HepG2 (cell line): ENCODE measurements around the gene FKBP5. TPM values are rescaled to one million over a fixed set of nuclear protein-coding genes. Genes with fewer than 3 reads are reported as not detected.
"Not testable (repeated sequence)": the region's sequence is repeated elsewhere in the genome, so short reads cannot be mapped to it uniquely, and the experiment has no call there.

Experiments used
- ATAC-seq: fragments of 200-7000 bp; cut with Tn5 transposase; 3 replicates; pipeline ENCODE4 v1.9.1; 2020; ENCODE audit warnings: mild to moderate bottlenecking, moderate library complexity
- BruUV-seq: library from RNA; stranded (reverse); fragments of 400-500 nt; replicated peaks from 2 replicates; lab custom pipeline; 2021; lab: Mats Ljungman, UMichigan
- CTCF ChIA-PET: fragments of 300-600 bp; formaldehyde crosslinking; extraction: SDS; loops from one replicate; lab custom pipeline; 2021; ENCODE audit warnings: low total read pairs, inconsistent platforms, low intra/inter-chr PET ratio; lab: Yijun Ruan, JAX
- POLR2A ChIA-PET: fragments of 350-600 bp; sonication (Branson Sonifier 250); formaldehyde crosslinking; loops from one replicate; lab custom pipeline; 2020; ENCODE audit warnings: antibody characterized with exemption, inconsistent platforms; lab: Yijun Ruan, JAX
- DNase-seq: peaks from one replicate; pipeline ENCODE4 v3.0.0-alpha.2; 2015; ENCODE audit warnings: low spot score
- FAIRE-seq: peaks from 3 replicates; lab custom pipeline; 2011; peaks lifted over from hg19 to GRCh38; lab: Jason Lieb, UNC
- H2AFZ ChIP-seq: one replicate; pipeline ENCODE4 v1.6.1; 2011; ENCODE audit warnings: low read length, inconsistent platforms
- H3K27ac ChIP-seq: fragments of 300-600 bp; 3 replicates; pipeline ENCODE4 v1.8.0; 2011; ENCODE audit warnings: mixed run types, mild to moderate bottlenecking, mixed read lengths, low read length, inconsistent platforms; ENCODE audit not compliant: insufficient read depth; ENCODE audit errors: extremely low read length
- H3K27me3 ChIP-seq, 2 experiments: fragments of 200-600 bp in 1 of 2; 2 replicates in 1 of 2; 3 replicates in 1 of 2; pipeline versions ENCODE4 v1.6.0 to v1.8.0; 2011; ENCODE audit warnings: low read length in 2 of 2, mild to moderate bottlenecking in 2 of 2, moderate library complexity in 2 of 2, inconsistent platforms in 1 of 2; ENCODE audit not compliant: insufficient read depth in 2 of 2, control insufficient read depth in 1 of 2
- H3K36me3 ChIP-seq, 2 experiments: fragments of 200-600 bp in 1 of 2; replicated peaks in 1 of 2; 2 replicates in 1 of 2; 3 replicates in 1 of 2; pipeline versions ENCODE4 v1.5.1 to v1.8.0; 2011; ENCODE audit warnings: low read length in 2 of 2, inconsistent platforms in 1 of 2; ENCODE audit not compliant: insufficient read depth in 2 of 2, control insufficient read depth in 1 of 2
- H3K4me1 ChIP-seq: 2 replicates; pipeline ENCODE4 v1.5.1; 2012; ENCODE audit warnings: low read length, inconsistent platforms; ENCODE audit not compliant: insufficient read depth
- H3K4me2 ChIP-seq: 2 replicates; pipeline ENCODE4 v1.6.0; 2011; ENCODE audit warnings: low read depth, low read length, inconsistent platforms
- H3K4me3 ChIP-seq, 3 experiments: fragments of 200-600 bp in 1 of 3; sonication (generic), shearing (Covaris generic) in 1 of 3; replicated peaks in 1 of 3; 2 replicates each; pipeline ENCODE4 v1.5.1; 2011 to 2016; ENCODE audit warnings: low read length in 3 of 3, inconsistent platforms in 2 of 3, low read depth in 2 of 3, mild to moderate bottlenecking in 2 of 3, control low read depth in 1 of 3, mixed read lengths in 1 of 3; ENCODE audit not compliant: insufficient read depth in 1 of 3
- H3K79me2 ChIP-seq: one replicate; pipeline ENCODE4 v1.6.1; 2011; ENCODE audit warnings: low read length, inconsistent platforms; ENCODE audit not compliant: insufficient read depth
- H3K9ac ChIP-seq: 2 replicates; pipeline ENCODE4 v1.6.0; 2011; ENCODE audit warnings: mild to moderate bottlenecking, low read depth, low read length, inconsistent platforms; ENCODE audit not compliant: insufficient read depth
- H3K9me3 ChIP-seq: 2 replicates; pipeline ENCODE4 v1.5.1; 2012; ENCODE audit warnings: mild to moderate bottlenecking, low read length
- H4K20me1 ChIP-seq: 2 replicates; pipeline ENCODE4 v1.6.0; 2011; ENCODE audit warnings: inconsistent platforms, mild to moderate bottlenecking, low read length, moderate library complexity; ENCODE audit not compliant: insufficient read depth
- TEAD3 ChIP-seq: optimal IDR thresholded peaks from 2 replicates; pipeline ENCODE3; 2016; ENCODE audit warnings: borderline replicate concordance
- WGBS: methylation state at CpG from one replicate; pipeline ENCODE4 v1.1.6; 2017; ENCODE audit warnings: low lambda C conversion rate; 5-methylcytosine and 5-hydroxymethylcytosine counted together
- in situ Hi-C: cut with HindIII; loops from 2 replicates; pipeline ENCODE4 v1.10.0; 2017; ENCODE audit warnings: low pct_unique_long_range_greater_than_20kb; ENCODE audit not compliant: extremely low pct_ligation_motif_present
- intact Hi-C: fragments of 100-400 bp; cut with micrococcal nuclease; formaldehyde crosslinking; loops from one replicate; pipeline ENCODE4 v1.10.0; 2022; ENCODE audit not compliant: unreplicated experiment
- polyA plus RNA-seq, 8 experiments: library from polyadenylated mRNA; depleted of rRNA in 3 of 8; stranded (reverse) in 7 of 8; unstranded in 1 of 8; fragments of >200 nt; fragmentation: Illumina TruSeq in 4 of 8; extraction: Trizol in 4 of 8; gene quantifications; 2 replicates each; pipeline versions ENCODE4 v1.2.1 to v1.2.3, GENCODE V29; 2011 to 2016; ENCODE audit warnings: low read depth in 4 of 8, missing spikeins in 1 of 8, mixed read lengths in 1 of 8; ENCODE audit not compliant: insufficient read depth in 1 of 8
- total RNA-seq, 5 experiments: library from RNA; depleted of rRNA; stranded (reverse); fragments of >200 nt; fragmentation: Illumina TruSeq; extraction: Trizol; gene quantifications; 2 replicates each; pipeline ENCODE4 v1.2.3, GENCODE V29; 2016; ENCODE audit warnings: low read depth in 1 of 5
- TF ChIP-seq, protein P1 (sequence below): sonication (generic); formaldehyde crosslinking; IDR thresholded peaks from 2 replicates; pipeline ENCODE4 v1.8.0; 2022; ENCODE audit warnings: mild to moderate bottlenecking, missing genetic modification reagents, moderate library complexity

FKBP5 gene
- total and polyA plus RNA-seq, 2 of the 13 experiments (the other 11 are each of a cell fraction or from before 2014, with no cell fraction given), result 8.0 to 17.4 TPM

DNA sequence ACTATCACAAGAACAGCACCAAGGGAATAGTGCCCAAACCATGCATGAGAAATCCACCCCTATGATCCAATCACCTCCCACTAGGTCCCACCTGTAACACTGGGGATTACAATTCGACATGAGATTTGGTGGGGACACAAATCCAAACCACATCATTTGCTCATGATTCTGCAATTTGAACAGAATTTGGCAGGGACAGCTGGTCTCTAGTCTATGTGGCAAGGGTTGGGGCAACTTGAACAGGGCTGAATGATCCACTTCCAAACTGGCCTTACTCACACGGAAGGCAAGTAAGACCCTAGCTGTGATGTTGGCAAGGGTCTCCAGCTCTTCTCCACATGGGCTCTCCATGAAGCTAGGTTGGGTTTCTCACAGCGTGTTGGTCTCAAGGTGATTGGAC, 10.1 kb upstream of the FKBP5 start:
- H3K36me3 ChIP-seq, result no peaks in the 10 kb centered on the region
- ATAC-seq, result no peak; the same call in 2 of the 3 replicates
- 39% methylated on average over 3 of the region's 3 CpGs for WGBS
- no peak overlapping the region for H3K4me2 ChIP-seq
- no peak for DNase-seq
- H3K4me3 ChIP-seq, result no peak overlapping the region
- CTCF ChIA-PET, result no interaction called here
- H3K9ac ChIP-seq, result no peak overlapping the region
- no peak for FAIRE-seq
- intact Hi-C loops, result no loop called here
- no peak overlapping the region for H2AFZ ChIP-seq
- no peaks in the 10 kb centered on the region for H3K9me3 ChIP-seq
- no peaks in the 10 kb centered on the region for H4K20me1 ChIP-seq
- no peak overlapping the region for H3K27ac ChIP-seq
- no peaks in the 10 kb centered on the region for H3K79me2 ChIP-seq
- no peaks in the 10 kb centered on the region for H3K27me3 ChIP-seq
- TF ChIP-seq, protein P1, sequence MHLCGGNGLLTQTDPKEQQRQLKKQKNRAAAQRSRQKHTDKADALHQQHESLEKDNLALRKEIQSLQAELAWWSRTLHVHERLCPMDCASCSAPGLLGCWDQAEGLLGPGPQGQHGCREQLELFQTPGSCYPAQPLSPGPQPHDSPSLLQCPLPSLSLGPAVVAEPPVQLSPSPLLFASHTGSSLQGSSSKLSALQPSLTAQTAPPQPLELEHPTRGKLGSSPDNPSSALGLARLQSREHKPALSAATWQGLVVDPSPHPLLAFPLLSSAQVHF (CRISPR knock-in tag), result no peak
- in situ Hi-C loops, result no loop called here
- POLR2A ChIA-PET, result interaction anchor here (1.0 kb wide), 1 partner anchor 21 kb away, joined by 3 read pairs; no protein-coding TSS in a partner anchor
- no peaks in the 10 kb centered on the region for H3K4me1 ChIP-seq
- BruUV-seq, result no TSS peak

GRCh38 chr6:35698430-35698829, 9.7 kb upstream of the FKBP5 start:
- DNase-seq, H2AFZ ChIP-seq, POLR2A ChIA-PET, FAIRE-seq, H3K4me2 ChIP-seq, in situ Hi-C loops, CTCF ChIA-PET, H3K9me3 ChIP-seq, BruUV-seq, H3K27ac ChIP-seq, H4K20me1 ChIP-seq, ATAC-seq, H3K79me2 ChIP-seq, H3K36me3 ChIP-seq, intact Hi-C loops, H3K27me3 ChIP-seq, H3K9ac ChIP-seq, H3K4me1 ChIP-seq, H3K4me3 ChIP-seq: not testable (repeated sequence)
- TF ChIP-seq TEAD3 (CRISPR knock-in tag), result peak; percentile 51
- WGBS, result 49% methylated on average over 7 of the region's 7 CpGs
